Right lobe of liver (tissue), 6 donors: ENCODE data around the gene MPP7. TPM values are rescaled to one million over a fixed set of nuclear protein-coding genes. Genes with fewer than 3 reads are reported as not detected.

Experiments
- ATAC-seq, 4 donors: fragments of 200-7000 bp; cut with Tn5 transposase; one replicate each; pipeline ENCODE4 v1.9.1; 2020; ENCODE audit warnings: mild to moderate bottlenecking in 4 of 4, moderate library complexity in 4 of 4
- DNase-seq, 3 donors: peaks; one replicate each; pipeline ENCODE4 v3.0.0-alpha.2; 2020
- H3K27ac ChIP-seq, 3 donors: fragments of 200-600 bp; one replicate each; pipeline ENCODE4 v1.8.0; 2022
- H3K27me3 ChIP-seq, 2 donors: fragments of 200-600 bp; one replicate each; pipeline ENCODE4 v1.8.0; 2022
- H3K36me3 ChIP-seq, 4 donors: fragments of 200-600 bp; sonication (generic) in 1 of 4; one replicate each; pipeline versions ENCODE4 v1.5.1 to v1.8.0; 2017 to 2022; ENCODE audit warnings: control low read depth in 1 of 4
- H3K4me1 ChIP-seq, 4 donors: fragments of 200-600 bp; sonication (generic) in 1 of 4; one replicate each; pipeline versions ENCODE4 v1.5.1 to v1.8.0; 2017 to 2022; ENCODE audit warnings: control low read depth in 1 of 4
- H3K4me3 ChIP-seq, 3 donors: fragments of 200-600 bp; one replicate each; pipeline ENCODE4 v1.8.0; 2022
- H3K9me3 ChIP-seq, 4 donors: fragments of 200-600 bp; sonication (generic) in 1 of 4; one replicate each; pipeline versions ENCODE4 v1.5.1 to v1.8.0; 2017 to 2022; ENCODE audit warnings: control low read depth in 1 of 4
- POLR2A ChIP-seq: fragments of 450-650 bp; IDR thresholded peaks from one replicate; pipeline ENCODE4 v1.6.1; 2017; ENCODE audit warnings: antibody characterized with exemption, mild to moderate bottlenecking
- WGBS: methylation state at CpG from one replicate; pipeline ENCODE4 v1.1.6; 2018; ENCODE audit warnings: low coverage, low lambda C conversion rate; ENCODE audit not compliant: insufficient coverage; ENCODE audit errors: missing lambda C conversion rate; 5-methylcytosine and 5-hydroxymethylcytosine counted together
- intact Hi-C, 2 donors: fragments of 100-400 bp; cut with DNase I; formaldehyde crosslinking; loops; one replicate each; pipeline versions ENCODE4 v1.11.2 to v1.14.1; 2022
- total RNA-seq, 6 experiments: library from RNA; depleted of rRNA in 2 of 6; stranded (reverse); fragments of >200 nt in 2 of 6; fragmentation: NEBNext Ultra II Directional in 3 of 6; extraction: Animal tissue kit (Norgen Biotek cat#: 25700) in 3 of 6; gene quantifications; one replicate each; pipeline versions ENCODE4 v1.1.0 to v1.2.4, GENCODE V29; 2016 to 2023
- TF ChIP-seq, protein P1 (sequence below), 4 donors: fragments of 200-600 bp in 3 of 4; fragments of 450-650 bp in 1 of 4; IDR thresholded peaks; one replicate each; pipeline versions ENCODE4 v1.5.1 to v1.8.0; 2016 to 2022; ENCODE audit warnings: antibody characterized with exemption in 4 of 4, mild to moderate bottlenecking in 2 of 4
- donor health status: DM: no; HTN: yes; CAD: no.
- donor health status: DM: no; HTN: no; CAD: no.
- donor health status: DM: no; HTN: no; CAD: no.
- donor health status: DM: no; HTN: yes; CAD: no.
- donor health status: DM: no; HTN: yes; CAD: no.

MPP7 gene
- total RNA-seq, 6 experiments from 2014 or later: 1.9 to 4.2 (median 2.2) TPM

DNA sequence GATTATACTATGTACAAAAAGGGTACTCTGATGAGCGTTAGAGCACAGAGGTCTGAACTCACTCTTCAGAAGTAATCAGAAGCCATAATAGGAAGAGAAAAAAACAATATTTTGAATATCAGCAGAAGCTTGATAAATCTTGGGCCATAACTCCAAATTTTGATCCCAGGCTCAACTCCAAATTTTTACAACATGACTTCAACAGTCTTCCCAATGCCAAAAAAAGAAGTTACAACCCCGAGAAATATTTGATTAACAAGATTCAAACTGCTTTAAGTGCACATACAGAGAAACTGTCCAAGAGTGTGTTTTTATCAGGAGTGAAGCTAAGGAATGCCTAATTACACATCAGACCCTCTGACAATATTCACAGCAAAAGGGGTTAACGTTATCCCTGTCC, 7.5 kb downstream of the MPP7 start:
- WGBS: 72% methylated on average over 3 of the region's 3 CpGs
- ATAC-seq (no peak), DNase-seq (no peak)
- H3K27me3 ChIP-seq: no peaks in the 10 kb centered on the region
- no peaks in the 10 kb centered on the region for H3K9me3 ChIP-seq
- H3K27ac ChIP-seq: no peak overlapping the region
- H3K36me3 ChIP-seq: no peaks in the 10 kb centered on the region
- H3K4me1 ChIP-seq: no peaks in the 10 kb centered on the region
- no peak for TF ChIP-seq POLR2A
- intact Hi-C loops: no loop called here
- H3K4me3 ChIP-seq: no peak overlapping the region

DNA sequence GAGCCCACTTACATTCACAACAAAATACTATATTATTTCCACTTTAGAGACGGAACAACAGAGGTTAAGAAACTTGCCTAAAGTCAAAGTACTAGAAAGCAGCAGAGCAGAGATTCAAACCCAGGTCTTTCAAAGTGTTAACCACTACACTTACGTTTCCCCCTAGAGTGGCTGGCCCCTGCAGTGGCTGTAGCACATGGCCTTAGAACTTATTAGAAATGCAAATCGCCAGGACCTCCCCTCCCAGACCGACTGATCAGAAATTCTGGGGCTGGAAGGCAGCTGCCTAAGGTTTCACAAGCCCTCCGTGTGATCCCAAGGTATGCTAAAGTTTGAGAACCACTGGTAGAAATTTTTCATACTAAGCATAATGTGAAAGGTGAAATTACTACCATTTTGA, 8.1 kb downstream of the MPP7 start:
- TF ChIP-seq POLR2A: no peak
- TF ChIP-seq, protein P1, sequence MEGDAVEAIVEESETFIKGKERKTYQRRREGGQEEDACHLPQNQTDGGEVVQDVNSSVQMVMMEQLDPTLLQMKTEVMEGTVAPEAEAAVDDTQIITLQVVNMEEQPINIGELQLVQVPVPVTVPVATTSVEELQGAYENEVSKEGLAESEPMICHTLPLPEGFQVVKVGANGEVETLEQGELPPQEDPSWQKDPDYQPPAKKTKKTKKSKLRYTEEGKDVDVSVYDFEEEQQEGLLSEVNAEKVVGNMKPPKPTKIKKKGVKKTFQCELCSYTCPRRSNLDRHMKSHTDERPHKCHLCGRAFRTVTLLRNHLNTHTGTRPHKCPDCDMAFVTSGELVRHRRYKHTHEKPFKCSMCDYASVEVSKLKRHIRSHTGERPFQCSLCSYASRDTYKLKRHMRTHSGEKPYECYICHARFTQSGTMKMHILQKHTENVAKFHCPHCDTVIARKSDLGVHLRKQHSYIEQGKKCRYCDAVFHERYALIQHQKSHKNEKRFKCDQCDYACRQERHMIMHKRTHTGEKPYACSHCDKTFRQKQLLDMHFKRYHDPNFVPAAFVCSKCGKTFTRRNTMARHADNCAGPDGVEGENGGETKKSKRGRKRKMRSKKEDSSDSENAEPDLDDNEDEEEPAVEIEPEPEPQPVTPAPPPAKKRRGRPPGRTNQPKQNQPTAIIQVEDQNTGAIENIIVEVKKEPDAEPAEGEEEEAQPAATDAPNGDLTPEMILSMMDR (IDR thresholded peaks at IDR 0.05): no peak
- H3K27ac ChIP-seq: no peak overlapping the region
- intact Hi-C loops: no loop called here

GRCh38 chr10:28294169-28294532, 8.7 kb downstream of the MPP7 start:
- Histone ChIP-seq H3K4me1 (no peaks in the 10 kb centered on the region), H3K36me3 (no peaks in the 10 kb centered on the region), H3K27me3 (no peaks in the 10 kb centered on the region), H3K9me3 (no peaks in the 10 kb centered on the region), H3K27ac (no peak overlapping the region), H3K4me3 (no peak overlapping the region)
- ATAC-seq: no peak
- intact Hi-C loops: no loop called here
- no peak for DNase-seq
- WGBS: 76% methylated on average over 6 of the region's 8 CpGs
- no peak for TF ChIP-seq POLR2A
- TF ChIP-seq, protein P1 (IDR thresholded peaks at IDR 0.05): no peak

More for the DNA sequence above, 8.1 kb downstream of the MPP7 start:
- H3K4me3 ChIP-seq: no peak overlapping the region
- H3K36me3 ChIP-seq: no peaks in the 10 kb centered on the region
- no peaks in the 10 kb centered on the region for H3K27me3 ChIP-seq
- ATAC-seq (no peak), DNase-seq (no peak)
- WGBS: 80% methylated on average over 4 of the region's 5 CpGs
- no peaks in the 10 kb centered on the region for H3K9me3 ChIP-seq
- no peaks in the 10 kb centered on the region for H3K4me1 ChIP-seq

- Histone ChIP-seq H3K9me3 (no peaks in the 10 kb centered on the region), H3K36me3 (no peaks in the 10 kb centered on the region), H3K27ac (no peak overlapping the region), H3K27me3 (no peaks in the 10 kb centered on the region), H3K4me3 (no peak overlapping the region), H3K4me1 (no peaks in the 10 kb centered on the region)
- no peak for DNase-seq
- intact Hi-C loops: no loop called here
- 81% methylated on average over 20 of the region's 21 CpGs for WGBS
- no peak for ATAC-seq
- TF ChIP-seq, protein P1 (IDR thresholded peaks at IDR 0.05): no peak
- no peak for TF ChIP-seq POLR2A
Measured at GRCh38 chr10:28293236-28294168, 9.4 kb downstream of the MPP7 start.

- Histone ChIP-seq H3K27me3 (no peaks in the 10 kb centered on the region), H3K36me3 (no peaks in the 10 kb centered on the region), H3K9me3 (no peaks in the 10 kb centered on the region), H3K27ac (no peak overlapping the region), H3K4me1 (no peaks in the 10 kb centered on the region), H3K4me3 (no peak overlapping the region)
- TF ChIP-seq, protein P1 (IDR thresholded peaks at IDR 0.05): no peak
- DNase-seq (no peak), ATAC-seq (peak in 1 of 4 donors; percentile 82)
- intact Hi-C loops: no loop called here
- WGBS: 71% methylated on average over 5 of the region's 5 CpGs
Measured at GRCh38 chr10:28291881-28292297, 11.0 kb downstream of the MPP7 start.
